Endothelial cell of umbilical vein (primary cell): ENCODE results near the gene KAT6B. TPM values are rescaled to one million over a fixed set of nuclear protein-coding genes. Genes with fewer than 3 reads are reported as not detected.

Source experiments
- BruUV-seq: library from RNA; stranded (reverse); fragments of 400-500 nt; replicated peaks from 2 replicates; lab custom pipeline; 2021; lab: Mats Ljungman, UMichigan
- CTCF ChIA-PET: fragments of 300-600, 350-600 bp; sonication (Branson Sonifier 250); formaldehyde crosslinking; loops from one replicate; lab custom pipeline; 2021; ENCODE audit warnings: antibody characterized with exemption, inconsistent platforms; lab: Charles Lee
- POLR2A ChIA-PET: fragments of 300-600, 350-600 bp; sonication (Branson Sonifier 250); formaldehyde crosslinking; loops from one replicate; lab custom pipeline; 2021; ENCODE audit warnings: antibody characterized with exemption, inconsistent platforms; lab: Charles Lee
- DNase-seq: peaks from one replicate; pipeline ENCODE4 v3.0.0-alpha.2; 2011; ENCODE audit warnings: low read depth, low spot score
- FAIRE-seq: peaks from 2 replicates; lab custom pipeline; 2011; peaks lifted over from hg19 to GRCh38; lab: Jason Lieb, UNC
- H2AFZ ChIP-seq: 2 replicates; pipeline ENCODE4 v1.6.0; 2012; ENCODE audit warnings: low read depth, low read length, control low read depth, inconsistent platforms
- H3K27ac ChIP-seq: 2 replicates; pipeline ENCODE4 v1.5.1; 2011; ENCODE audit warnings: low read depth, mild to moderate bottlenecking, control low read depth, low read length, moderate library complexity; ENCODE audit not compliant: insufficient read depth
- H3K27me3 ChIP-seq, 2 experiments: 2 replicates each; pipeline versions ENCODE4 v1.6.0 to v1.6.1; 2011; ENCODE audit warnings: low read length in 2 of 2, mixed read lengths in 1 of 2; ENCODE audit not compliant: control insufficient read depth in 2 of 2, insufficient read depth in 2 of 2
- H3K36me3 ChIP-seq, 2 experiments: 2 replicates in 1 of 2; 3 replicates in 1 of 2; pipeline ENCODE4 v1.5.1; 2011; ENCODE audit warnings: low read length in 2 of 2, mild to moderate bottlenecking in 1 of 2, moderate library complexity in 1 of 2; ENCODE audit not compliant: control insufficient read depth in 2 of 2, insufficient read depth in 2 of 2; ENCODE audit errors: extremely low read depth in 1 of 2
- H3K4me1 ChIP-seq: 3 replicates; pipeline ENCODE4 v1.5.1; 2011; ENCODE audit warnings: mild to moderate bottlenecking, low read length; ENCODE audit not compliant: control insufficient read depth, insufficient read depth; ENCODE audit errors: extremely low read depth
- H3K4me2 ChIP-seq: 2 replicates; pipeline ENCODE4 v1.6.1; 2011; ENCODE audit warnings: low read length, control low read depth, mixed read lengths; ENCODE audit not compliant: insufficient read depth
- H3K4me3 ChIP-seq, 3 experiments: fragments of 200-600 bp in 1 of 3; sonication (generic), shearing (Covaris generic) in 1 of 3; replicated peaks in 1 of 3; 2 replicates each; pipeline ENCODE4 v1.5.1; 2011 to 2016; ENCODE audit warnings: control low read depth in 3 of 3, low read length in 3 of 3, mild to moderate bottlenecking in 2 of 3, inconsistent platforms in 1 of 3, low read depth in 1 of 3, moderate library complexity in 1 of 3; ENCODE audit not compliant: insufficient read depth in 1 of 3
- H3K79me2 ChIP-seq: 2 replicates; pipeline ENCODE4 v1.6.0; 2012; ENCODE audit warnings: low read length, inconsistent platforms; ENCODE audit not compliant: control insufficient read depth, insufficient read depth
- H3K9ac ChIP-seq: replicated peaks from 2 replicates; pipeline ENCODE3; 2011; ENCODE audit warnings: low read length, control low read depth; ENCODE audit not compliant: insufficient read depth; ENCODE audit errors: extremely low read depth
- H3K9me1 ChIP-seq: replicated peaks from 3 replicates; pipeline ENCODE4 v1.6.0; 2011; ENCODE audit warnings: mild to moderate bottlenecking, low read length; ENCODE audit not compliant: control insufficient read depth, insufficient read depth; ENCODE audit errors: extremely low read depth
- H3K9me3 ChIP-seq: replicated peaks from 2 replicates; pipeline ENCODE4 v1.5.1; 2012; ENCODE audit warnings: low read length, inconsistent platforms; ENCODE audit not compliant: control insufficient read depth, insufficient read depth
- H4K20me1 ChIP-seq: replicated peaks from 2 replicates; pipeline ENCODE3; 2011; ENCODE audit warnings: mild to moderate bottlenecking, low read length; ENCODE audit not compliant: control insufficient read depth, insufficient read depth; ENCODE audit errors: extremely low read depth
- EZH2 ChIP-seq: IDR thresholded peaks from 2 replicates; pipeline ENCODE4 v1.6.1; 2012; ENCODE audit warnings: borderline replicate concordance, low read depth, mild to moderate bottlenecking, moderate library complexity, low read length, inconsistent platforms; ENCODE audit not compliant: severe bottlenecking
- FOS ChIP-seq: IDR thresholded peaks from 2 replicates; pipeline ENCODE4 v1.6.1; 2011; ENCODE audit warnings: mild to moderate bottlenecking, low read length, moderate library complexity, borderline replicate concordance; ENCODE audit not compliant: insufficient read depth
- GATA2 ChIP-seq: IDR thresholded peaks from 2 replicates; pipeline ENCODE4 v1.7.0; 2011; ENCODE audit warnings: low read depth, mild to moderate bottlenecking, moderate library complexity, mixed read lengths, low read length; ENCODE audit not compliant: insufficient read length, insufficient read depth
- JUN ChIP-seq: IDR thresholded peaks from 2 replicates; pipeline ENCODE4 v1.6.1; 2011; ENCODE audit warnings: borderline replicate concordance, low read depth; ENCODE audit not compliant: insufficient read length, insufficient read depth
- MYC ChIP-seq: IDR thresholded peaks from one replicate; pipeline ENCODE4 v1.6.1; 2011; ENCODE audit warnings: mild to moderate bottlenecking, low read depth, low read length
- POLR2A ChIP-seq: IDR thresholded peaks from 2 replicates; pipeline ENCODE4 v1.6.1; 2012; ENCODE audit warnings: low read depth, mild to moderate bottlenecking, control low read depth, low read length
- POLR2AphosphoS5 ChIP-seq: IDR thresholded peaks from 2 replicates; pipeline ENCODE4 v1.6.1; 2012; ENCODE audit warnings: low read depth, mild to moderate bottlenecking, control low read depth, low read length, moderate library complexity; ENCODE audit not compliant: insufficient read depth
- dilution Hi-C: fragments of 300-500 bp; cut with MboI; formaldehyde crosslinking; loops from one replicate; pipeline ENCODE4 v1.15.0; 2019; ENCODE audit warnings: low sequenced_read_pairs; ENCODE audit not compliant: extremely low pct_ligation_motif_present
- intact Hi-C: fragments of 100-400 bp; cut with micrococcal nuclease; formaldehyde crosslinking; loops from one replicate; pipeline ENCODE4 v1.10.0; 2022
- polyA plus RNA-seq, 4 experiments: library from polyadenylated mRNA; depleted of rRNA in 3 of 4; stranded (reverse) in 3 of 4; unstranded in 1 of 4; fragments of >200 nt; gene quantifications; 2 replicates each; pipeline versions ENCODE4 v1.2.1 to v1.2.3, GENCODE V29; 2011 to 2012; ENCODE audit warnings: missing spikeins in 1 of 4
- total RNA-seq: library from RNA; stranded (reverse); gene quantifications from 2 replicates; pipeline ENCODE4 v1.2.3, GENCODE V29; 2021
- TF ChIP-seq, protein P1 (sequence below), 2 donors: IDR thresholded peaks; 1 replicate in 1 of 2; 2 replicates in 1 of 2; pipeline ENCODE4 v1.5.1; 2011; ENCODE audit warnings: low read length in 2 of 2, mild to moderate bottlenecking in 2 of 2, moderate library complexity in 2 of 2, control low read depth in 1 of 2, inconsistent platforms in 1 of 2, low read depth in 1 of 2; ENCODE audit not compliant: insufficient read depth in 1 of 2; ENCODE audit errors: extremely low read depth in 1 of 2
- TF ChIP-seq, protein P2 (sequence below): IDR thresholded peaks from 2 replicates; pipeline ENCODE4 v1.6.1; 2011; ENCODE audit not compliant: insufficient read depth, insufficient read length

Gene KAT6B
- total and polyA plus RNA-seq, 2 donors (not counting 3 experiments of a cell fraction or from before 2014, with no cell fraction given), result 4.5 to 17.0 TPM

DNA sequence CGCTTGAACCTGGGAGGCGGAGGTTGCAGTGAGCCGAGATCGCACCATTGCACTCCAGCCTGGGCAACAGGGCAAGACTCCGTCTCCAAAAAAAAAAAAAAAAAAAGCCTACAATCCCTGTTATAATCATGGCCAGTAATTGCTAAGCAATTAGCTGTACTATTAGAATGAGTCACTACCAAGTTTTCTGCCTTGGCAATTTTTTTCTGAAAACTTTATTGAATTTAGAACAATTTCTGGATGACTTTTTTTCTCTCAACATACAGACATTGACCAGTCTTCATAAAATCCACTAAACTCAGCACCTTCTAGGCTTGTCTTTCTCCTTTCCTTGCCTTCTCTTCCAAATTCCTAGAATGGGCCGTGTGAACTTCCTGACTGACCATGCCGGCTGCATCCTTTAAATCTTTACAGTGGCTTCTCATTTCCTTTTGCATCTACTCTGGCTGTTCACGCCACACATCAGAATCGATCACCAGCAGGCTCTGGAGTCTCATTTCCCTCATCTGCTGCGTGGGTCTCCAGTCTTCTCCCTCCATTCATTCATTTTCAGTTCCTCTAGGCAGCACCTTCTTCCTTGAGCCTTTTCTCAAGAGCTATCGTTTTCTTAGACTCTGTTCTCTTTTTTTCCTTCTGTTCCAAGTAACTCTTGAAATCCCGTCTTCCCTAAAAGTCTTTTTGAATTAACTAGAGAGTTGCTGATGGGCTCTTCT is 107.9 kb downstream of the KAT6B start:
- Histone ChIP-seq H3K9me1 (no peaks in the 10 kb centered on the region), H2AFZ (no peak overlapping the region), H3K9me3 (no peaks in the 10 kb centered on the region), H3K79me2 (no peaks in the 10 kb centered on the region), H3K4me1 (no peaks in the 10 kb centered on the region), H3K36me3 (no peaks in the 10 kb centered on the region), H3K27ac (no peak overlapping the region), H3K27me3 (no peaks in the 10 kb centered on the region), H3K4me2 (no peak overlapping the region), H4K20me1 (no peaks in the 10 kb centered on the region), H3K4me3 (no peak overlapping the region), H3K9ac (no peak overlapping the region)
- FAIRE-seq (no peak), DNase-seq (no peak)
- dilution Hi-C loops (no loop called here), intact Hi-C loops (no loop called here)
- ChIA-PET POLR2A (no interaction called here), CTCF (no interaction called here)
- BruUV-seq, result no TSS peak
- no peak for TF ChIP-seq GATA2
- TF ChIP-seq JUN, result no peak
- TF ChIP-seq EZH2, result no peak
- TF ChIP-seq, protein P1, sequence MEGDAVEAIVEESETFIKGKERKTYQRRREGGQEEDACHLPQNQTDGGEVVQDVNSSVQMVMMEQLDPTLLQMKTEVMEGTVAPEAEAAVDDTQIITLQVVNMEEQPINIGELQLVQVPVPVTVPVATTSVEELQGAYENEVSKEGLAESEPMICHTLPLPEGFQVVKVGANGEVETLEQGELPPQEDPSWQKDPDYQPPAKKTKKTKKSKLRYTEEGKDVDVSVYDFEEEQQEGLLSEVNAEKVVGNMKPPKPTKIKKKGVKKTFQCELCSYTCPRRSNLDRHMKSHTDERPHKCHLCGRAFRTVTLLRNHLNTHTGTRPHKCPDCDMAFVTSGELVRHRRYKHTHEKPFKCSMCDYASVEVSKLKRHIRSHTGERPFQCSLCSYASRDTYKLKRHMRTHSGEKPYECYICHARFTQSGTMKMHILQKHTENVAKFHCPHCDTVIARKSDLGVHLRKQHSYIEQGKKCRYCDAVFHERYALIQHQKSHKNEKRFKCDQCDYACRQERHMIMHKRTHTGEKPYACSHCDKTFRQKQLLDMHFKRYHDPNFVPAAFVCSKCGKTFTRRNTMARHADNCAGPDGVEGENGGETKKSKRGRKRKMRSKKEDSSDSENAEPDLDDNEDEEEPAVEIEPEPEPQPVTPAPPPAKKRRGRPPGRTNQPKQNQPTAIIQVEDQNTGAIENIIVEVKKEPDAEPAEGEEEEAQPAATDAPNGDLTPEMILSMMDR (IDR thresholded peaks at IDR 0.05; ENCODE audit: extremely low read depth in 1 of 2, insufficient read depth in 1 of 2, low read depth in 1 of 2, low read length in 2 of 2), result no peak
- no peak for TF ChIP-seq POLR2AphosphoS5
- TF ChIP-seq POLR2A, result no peak
- TF ChIP-seq, protein P2, sequence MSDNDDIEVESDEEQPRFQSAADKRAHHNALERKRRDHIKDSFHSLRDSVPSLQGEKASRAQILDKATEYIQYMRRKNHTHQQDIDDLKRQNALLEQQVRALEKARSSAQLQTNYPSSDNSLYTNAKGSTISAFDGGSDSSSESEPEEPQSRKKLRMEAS, result no peak
- TF ChIP-seq MYC, result no peak
- no peak for TF ChIP-seq FOS
